BE2C (cell line): Measurements from ENCODE around the gene NCOA6.

ENCODE experiments used
- DNase-seq: peaks from one replicate; pipeline ENCODE4 v3.0.0-alpha.2; 2020
- H3K27me3 ChIP-seq: fragments of 250-450 bp; sonication (Bioruptor Pico); 2 replicates; pipeline ENCODE4 v1.5.1; 2020; ENCODE audit warnings: mild to moderate bottlenecking
- H3K36me3 ChIP-seq: fragments of 250-450 bp; sonication (Bioruptor Pico); 2 replicates; pipeline ENCODE4 v1.5.1; 2020; ENCODE audit warnings: mild to moderate bottlenecking
- H3K4me1 ChIP-seq: fragments of 250-450 bp; sonication (Bioruptor Pico); 2 replicates; pipeline ENCODE4 v1.5.1; 2020
- H3K4me3 ChIP-seq: 2 replicates; pipeline ENCODE4 v1.5.1; 2011; ENCODE audit warnings: low read depth, low read length
- H3K9me3 ChIP-seq: fragments of 250-450 bp; sonication (Bioruptor Pico); 2 replicates; pipeline ENCODE4 v1.5.1; 2020
- CTCF ChIP-seq: IDR thresholded peaks from 2 replicates; pipeline ENCODE4 v1.5.1; 2012; ENCODE audit warnings: mild to moderate bottlenecking, low read depth, low read length

NCOA6 gene

GRCh38 chr20:34762031-34762555, 63.4 kb downstream of the NCOA6 start:
- no peaks in the 10 kb centered on the region for H3K27me3 ChIP-seq

GRCh38 chr20:34755367-34755766, 70.1 kb downstream of the NCOA6 start:
- Histone ChIP-seq H3K4me3 (no peak overlapping the region), H3K9me3 (no peaks in the 10 kb centered on the region), H3K27me3 (no peaks in the 10 kb centered on the region), H3K4me1 (no peaks in the 10 kb centered on the region), H3K36me3 (peaks cover 52% of the 10 kb centered on the region)
- DNase-seq = no peak
- no peak for TF ChIP-seq CTCF

More at GRCh38 chr20:34762031-34762555, 63.4 kb downstream of the NCOA6 start:
- Histone ChIP-seq H3K4me1 (no peaks in the 10 kb centered on the region), H3K9me3 (no peaks in the 10 kb centered on the region), H3K4me3 (no peak overlapping the region), H3K36me3 (peaks cover 54% of the 10 kb centered on the region)
- no peak for TF ChIP-seq CTCF
- no peak for DNase-seq

- DNase-seq = no peak
- Histone ChIP-seq H3K9me3 (no peaks in the 10 kb centered on the region), H3K4me1 (no peaks in the 10 kb centered on the region), H3K36me3 (peaks cover 53% of the 10 kb centered on the region), H3K4me3 (no peak overlapping the region), H3K27me3 (no peaks in the 10 kb centered on the region)
- TF ChIP-seq CTCF = no peak
These were observed 70.8 kb downstream of the NCOA6 start for GRCh38 chr20:34754611-34755010.

- H3K36me3 ChIP-seq = peaks cover 59% of the 10 kb centered on the region
- H3K9me3 ChIP-seq = no peaks in the 10 kb centered on the region
- DNase-seq = no peak
- no peak overlapping the region for H3K4me3 ChIP-seq
- H3K27me3 ChIP-seq = no peaks in the 10 kb centered on the region
- no peaks in the 10 kb centered on the region for H3K4me1 ChIP-seq
- TF ChIP-seq CTCF = no peak
These were observed 71.6 kb downstream of the NCOA6 start for GRCh38 chr20:34753706-34754461.

- Histone ChIP-seq H3K4me3 (no peak overlapping the region), H3K9me3 (no peaks in the 10 kb centered on the region), H3K27me3 (no peaks in the 10 kb centered on the region), H3K36me3 (peaks cover 48% of the 10 kb centered on the region), H3K4me1 (no peaks in the 10 kb centered on the region)
- DNase-seq = no peak
- no peak for TF ChIP-seq CTCF
These were observed 74.0 kb downstream of the NCOA6 start for GRCh38 chr20:34751453-34751852.

- H3K27me3 ChIP-seq = no peaks in the 10 kb centered on the region
- no peak for TF ChIP-seq CTCF
- peaks cover 50% of the 10 kb centered on the region for H3K36me3 ChIP-seq
- no peaks in the 10 kb centered on the region for H3K4me1 ChIP-seq
- no peaks in the 10 kb centered on the region for H3K9me3 ChIP-seq
- DNase-seq = no peak
- H3K4me3 ChIP-seq = no peak overlapping the region
These were observed 75.0 kb downstream of the NCOA6 start for GRCh38 chr20:34750484-34750883.
